ENCODE results near the gene DPEP3.
"Not testable (repeated sequence)": the region's sequence is repeated elsewhere in the genome, so short reads cannot be mapped to it uniquely, and the experiment has no call there.

Gene DPEP3

GRCh38 chr16:67993207-67994039, 13.1 kb upstream of the DPEP3 start:
- DNase-seq = peak; percentile 86

GRCh38 chr16:67992661-67993206, 12.4 kb upstream of the DPEP3 start:
- DNase-seq = no peak

- no peak for DNase-seq
Measured at GRCh38 chr16:67990018-67990386, 9.7 kb upstream of the DPEP3 start.

DNA sequence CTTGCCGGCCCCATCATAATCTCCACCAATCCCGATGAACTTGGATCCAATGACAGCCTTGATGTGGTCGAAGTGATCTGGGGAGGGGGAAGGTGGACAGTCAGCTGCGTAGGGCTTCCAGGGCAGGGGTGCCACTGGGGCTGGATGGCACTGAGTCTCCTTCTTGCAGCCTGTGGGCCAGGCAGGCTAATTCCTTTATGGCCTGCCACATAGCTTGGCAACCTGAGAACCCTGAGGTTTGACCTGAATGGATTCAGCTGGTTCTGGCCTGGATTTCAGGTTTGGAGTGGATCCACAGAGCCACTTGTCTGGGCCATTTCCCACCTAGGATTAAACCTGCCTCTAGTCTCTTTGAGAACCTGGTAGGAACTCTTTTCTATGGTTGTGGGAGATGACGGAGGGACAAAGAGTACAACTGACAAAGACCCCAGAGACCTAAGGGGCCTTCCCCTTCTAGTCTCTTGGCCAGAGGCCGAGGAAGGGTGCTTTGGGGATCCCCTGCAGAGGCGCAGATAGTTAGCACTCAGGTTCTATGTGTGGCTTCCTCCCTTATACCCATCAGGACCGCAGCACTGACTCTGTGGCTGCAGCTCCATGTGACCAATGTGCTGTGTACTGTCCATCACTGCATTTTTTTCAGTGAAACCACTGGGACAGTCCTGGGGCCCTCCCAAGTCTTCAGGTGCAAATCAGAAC, 9.2 kb upstream of the DPEP3 start:
- no peak for DNase-seq

- no peak for DNase-seq
Measured at GRCh38 chr16:67988675-67989074, 8.4 kb upstream of the DPEP3 start.

- no peak for DNase-seq
Measured at GRCh38 chr16:67987460-67988160, 7.3 kb upstream of the DPEP3 start.

GRCh38 chr16:67986949-67987348, 6.7 kb upstream of the DPEP3 start:
- DNase-seq = no peak

DNA sequence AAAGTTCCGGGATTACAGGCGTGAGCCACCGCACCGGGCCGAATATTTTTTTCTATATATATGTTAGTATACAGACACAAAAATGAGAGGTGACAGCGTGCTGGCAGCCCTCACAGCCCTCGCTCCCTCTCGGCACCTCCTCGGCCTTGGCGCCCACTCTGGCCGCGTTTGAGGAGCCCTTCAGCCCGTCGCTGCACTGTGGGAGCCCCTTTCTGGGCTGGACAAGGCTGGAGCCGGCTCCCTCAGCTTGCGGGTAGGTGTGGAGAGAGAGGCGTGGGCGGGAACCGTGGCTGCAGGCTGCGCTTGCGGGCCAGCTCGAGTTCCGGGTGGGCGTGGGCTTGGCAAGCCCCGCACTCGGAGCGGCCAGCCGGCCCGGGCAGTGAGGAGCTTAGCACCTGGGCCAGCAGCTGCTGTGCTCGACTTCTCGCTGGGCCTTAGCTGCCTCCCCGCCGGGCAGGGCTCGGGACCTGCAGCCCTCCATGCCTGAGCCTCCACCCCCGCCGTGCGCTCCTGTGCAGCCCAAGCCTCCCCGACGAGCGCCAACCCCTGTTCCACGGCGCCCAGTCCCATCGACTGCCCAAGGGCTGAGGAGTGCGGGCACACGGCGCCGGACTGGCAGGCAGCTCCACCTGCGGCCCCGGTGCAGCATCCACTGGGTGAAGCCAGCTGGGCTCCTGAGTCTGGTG, 1.9 kb upstream of the DPEP3 start:
- no peak for DNase-seq

- no peak for DNase-seq
Measured at GRCh38 chr16:67977469-67978227, 2.7 kb downstream of the DPEP3 start.

- no peak for DNase-seq
Measured at GRCh38 chr16:67977005-67977404, 3.3 kb downstream of the DPEP3 start.

DNA sequence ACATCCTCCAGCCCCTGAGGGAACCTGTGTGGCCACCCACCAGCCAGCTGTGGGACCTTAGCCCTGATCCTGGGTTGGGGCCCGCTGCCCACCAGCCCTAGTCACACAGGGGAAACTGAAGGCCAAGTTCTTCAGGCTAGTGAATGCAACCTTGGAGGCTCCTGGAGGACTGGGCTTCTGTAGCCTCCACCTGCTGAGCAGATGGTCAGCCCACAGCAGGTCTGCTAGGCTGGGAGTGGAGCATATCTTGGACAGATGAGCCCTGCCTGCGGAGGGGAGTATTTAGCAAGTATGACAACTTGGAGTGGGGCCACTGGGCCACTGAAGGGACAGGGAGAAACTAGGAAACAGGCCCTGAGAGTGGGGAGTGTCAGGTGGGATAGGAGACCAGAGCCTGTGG, 4.1 kb downstream of the DPEP3 start:
- no peak for DNase-seq

GRCh38 chr16:67975321-67976105, 4.8 kb downstream of the DPEP3 start:
- DNase-seq = no peak

- DNase-seq = not testable (repeated sequence)
Measured at GRCh38 chr16:67972285-67972684, 8.0 kb downstream of the DPEP3 start.

GRCh38 chr16:67971111-67971510, 9.2 kb downstream of the DPEP3 start:
- no peak for DNase-seq

- DNase-seq = no peak
Measured at GRCh38 chr16:67969254-67970039, 10.9 kb downstream of the DPEP3 start.

GRCh38 chr16:67968400-67969253, 11.7 kb downstream of the DPEP3 start, which contains the start of gene SLC12A4:
SLC12A4 (minus strand) TSS chr16:67968637; CDS start chr16:67968553, 84 bp downstream.
- peak; percentile 92 for DNase-seq

GRCh38 chr16:67967958-67968399, 12.3 kb downstream of the DPEP3 start:
- DNase-seq = no peak

- peak; percentile 60 for DNase-seq
Measured at GRCh38 chr16:67967183-67967957, 12.9 kb downstream of the DPEP3 start.
